ENCODE measurements around the gene MTCP1.
A peak's percentile ranks its signal among the peaks of the same experiment; 100 is the strongest.

Gene MTCP1

DNA sequence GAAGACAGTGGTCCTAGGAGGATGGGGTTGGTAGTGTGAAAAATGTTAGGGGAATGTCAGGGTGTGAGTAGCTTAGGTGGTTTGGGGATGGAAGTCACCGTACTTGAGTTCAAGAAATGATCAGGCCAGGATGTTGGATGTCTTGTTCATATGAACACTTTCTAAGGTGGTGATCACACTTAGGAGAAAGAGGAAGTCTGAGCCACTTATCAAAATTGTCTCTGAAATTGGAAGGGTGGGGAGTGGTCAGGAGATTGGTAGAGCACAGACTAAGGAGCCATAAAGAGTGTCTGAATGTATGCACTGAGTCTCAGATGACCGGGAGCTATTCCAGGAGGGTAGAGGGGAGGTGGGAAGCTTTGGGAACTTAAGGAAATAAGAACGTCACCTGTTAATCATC, 17.3 kb downstream of the MTCP1 start:
- no peak for DNase-seq

DNA sequence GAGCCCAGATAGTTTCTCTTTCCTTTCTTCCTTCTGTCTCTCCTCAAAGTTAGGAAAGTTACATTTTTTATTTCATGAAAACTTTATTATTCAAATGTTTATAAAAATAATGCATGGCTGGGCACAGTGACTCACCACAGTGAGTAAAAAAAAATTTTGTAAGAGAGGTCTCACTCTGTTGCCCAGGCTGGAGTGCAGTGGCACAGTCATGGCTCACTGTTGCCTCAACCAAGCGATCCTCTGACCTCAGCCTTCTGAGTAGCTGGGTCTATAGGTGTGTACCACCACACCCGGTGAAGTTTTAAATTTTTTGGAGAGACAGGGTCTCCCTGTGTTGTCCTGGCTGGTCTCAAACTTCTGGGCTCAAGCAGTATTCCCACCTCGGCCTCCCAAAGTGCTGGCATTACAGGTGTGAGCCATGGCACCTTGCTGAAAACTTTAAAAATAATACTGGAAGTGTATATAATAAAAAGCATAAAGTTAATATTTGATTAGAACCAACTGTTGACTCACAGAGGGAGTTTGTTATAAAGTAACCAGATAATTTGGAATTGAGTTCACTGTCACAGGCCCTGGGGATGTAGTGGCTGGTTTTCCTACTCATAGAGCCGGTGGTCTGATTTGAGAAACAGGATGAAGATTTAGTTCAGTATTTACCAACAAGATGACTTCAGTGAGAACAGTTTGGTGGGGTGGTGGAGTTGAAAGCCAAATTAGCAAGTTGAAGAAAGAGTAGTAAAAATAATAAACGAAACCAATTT, 18.0 kb downstream of the MTCP1 start:
- DNase-seq = no peak

DNA sequence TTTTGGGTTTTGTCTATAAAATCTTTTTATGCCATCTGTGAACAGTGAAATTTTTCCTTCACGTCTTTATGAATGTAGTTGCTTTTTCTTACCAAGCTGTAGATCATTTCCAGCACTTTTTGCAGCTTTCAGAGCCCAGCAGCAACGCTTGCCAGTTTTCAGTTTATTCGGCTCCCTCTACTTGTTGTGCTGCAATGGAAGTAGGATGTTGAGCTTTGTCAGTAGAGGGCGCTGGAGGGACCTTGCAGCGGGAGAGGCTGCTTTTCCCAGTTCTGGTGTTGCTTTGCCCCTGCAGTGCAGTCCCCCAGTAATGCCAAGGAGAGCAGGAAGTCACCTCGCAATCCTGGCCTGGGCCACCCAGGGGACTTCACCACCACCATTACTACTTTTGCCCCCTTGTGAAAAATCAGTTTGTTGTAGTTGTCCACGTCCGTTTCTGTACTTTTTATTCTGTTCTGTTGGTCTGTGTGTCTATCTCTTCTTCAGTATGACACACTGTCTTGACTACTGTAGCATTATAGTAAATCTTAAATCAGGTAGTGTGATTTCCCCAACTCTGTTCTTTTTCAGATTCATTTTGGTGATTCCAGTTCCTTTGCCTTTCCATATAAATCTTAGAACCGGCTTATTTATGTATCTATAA, 21.8 kb downstream of the MTCP1 start:
- peak in 9 of 14 donors; percentile 1 to 27 (median 14) for DNase-seq

DNA sequence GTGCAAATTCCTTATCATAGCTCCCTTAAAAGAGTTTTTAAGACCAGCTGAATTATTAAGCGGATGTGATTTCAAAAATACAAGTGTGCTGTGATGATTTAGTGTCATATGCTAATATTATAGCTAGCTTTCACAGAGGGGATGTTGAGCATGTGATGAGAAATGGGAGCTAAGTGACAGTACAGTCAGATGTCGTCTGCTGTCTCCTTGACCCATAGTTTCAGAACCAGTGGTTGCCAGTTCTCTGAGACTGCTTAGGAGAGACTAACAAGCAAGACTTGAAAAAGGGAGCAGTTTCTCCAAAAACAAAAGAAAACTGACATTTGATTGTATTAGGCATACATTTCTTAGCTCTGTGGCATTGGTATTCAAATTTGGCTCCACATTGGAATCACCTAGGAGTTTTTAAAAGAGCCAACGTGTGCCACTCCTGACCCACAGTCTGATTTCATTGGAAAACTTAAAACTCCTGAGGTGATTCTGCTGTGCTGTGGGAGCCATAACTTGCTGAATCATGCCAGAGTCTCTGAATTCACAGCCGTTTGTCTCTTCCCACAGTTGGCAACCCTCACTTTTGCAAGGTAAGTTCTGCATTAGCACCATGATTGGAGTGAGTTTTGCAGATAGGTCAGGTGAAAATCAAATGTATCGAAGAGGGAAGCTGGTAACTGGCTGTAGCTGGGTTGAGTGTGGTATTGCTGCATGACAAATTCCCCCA, 24.0 kb downstream of the MTCP1 start:
- no peak for DNase-seq

DNA sequence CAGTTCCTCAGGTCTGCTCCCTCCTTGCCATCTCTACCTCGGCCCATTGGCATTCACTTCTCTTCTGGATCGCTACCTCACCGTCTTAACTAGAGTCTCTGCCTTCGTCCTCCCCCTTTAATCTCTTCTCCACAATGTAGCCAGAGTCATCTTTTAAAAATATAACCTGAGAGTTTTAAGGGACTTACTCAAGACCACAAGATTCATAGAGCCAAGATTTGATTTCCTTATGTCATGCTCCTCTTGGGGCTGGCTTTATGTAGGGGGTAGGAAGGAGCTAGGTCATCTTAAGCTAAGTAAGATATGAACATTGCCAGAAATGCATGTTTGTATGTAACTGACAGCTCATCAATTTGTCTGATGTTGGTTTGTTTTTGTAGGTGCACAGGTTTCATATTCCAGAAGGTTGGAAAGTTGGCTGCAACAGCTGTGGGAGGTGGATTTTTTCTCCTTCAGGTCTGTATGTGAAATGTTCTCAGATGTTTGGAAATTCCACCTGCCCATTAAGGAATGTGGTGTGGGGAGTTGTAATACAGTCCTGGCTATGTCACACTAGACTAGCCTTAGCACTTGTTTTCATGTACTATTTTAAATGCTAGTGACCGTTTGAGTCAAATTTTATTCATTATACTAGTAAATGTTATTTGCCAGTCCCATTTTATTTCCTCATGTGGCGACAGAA, 24.7 kb downstream of the MTCP1 start:
- DNase-seq = no peak

DNA sequence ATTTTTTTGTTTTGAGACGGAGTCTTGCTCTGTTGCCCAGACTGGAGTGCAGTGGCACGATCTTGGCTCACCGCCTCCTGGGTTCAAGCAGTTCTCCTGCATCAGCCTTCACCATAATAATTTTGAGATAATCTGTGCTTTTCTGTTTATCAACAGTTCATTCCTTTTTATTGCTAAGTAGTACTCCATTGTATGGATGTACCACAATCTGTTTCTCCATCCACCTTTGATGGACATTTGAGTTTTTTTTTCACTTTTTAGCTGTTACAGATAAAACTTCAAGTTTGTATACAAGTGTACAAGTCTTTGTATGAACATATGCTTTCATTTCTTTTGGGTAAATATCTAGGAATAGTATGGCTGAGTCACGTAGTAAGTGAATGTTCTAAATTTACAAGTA, 35.2 kb downstream of the MTCP1 start:
- no peak for DNase-seq

DNA sequence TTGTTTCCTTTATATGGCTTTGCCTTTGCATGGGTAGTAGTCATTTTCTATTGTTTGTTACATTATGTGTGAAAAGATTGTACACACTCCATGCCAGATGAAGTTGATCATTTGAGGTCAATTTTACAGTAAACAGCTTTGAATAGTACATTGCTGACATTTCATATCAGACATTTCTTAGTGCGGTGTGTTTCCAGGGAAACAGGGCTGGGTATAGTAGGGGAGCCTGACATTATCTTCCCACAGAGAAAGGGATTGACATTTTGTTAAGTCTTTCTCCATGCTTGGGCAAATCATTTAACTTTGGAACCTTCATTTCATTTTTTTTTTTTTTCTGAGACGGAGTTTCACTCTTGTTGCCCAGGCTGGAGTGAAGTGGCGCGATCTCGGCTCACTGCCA, 39.3 kb downstream of the MTCP1 start:
- DNase-seq = no peak

DNA sequence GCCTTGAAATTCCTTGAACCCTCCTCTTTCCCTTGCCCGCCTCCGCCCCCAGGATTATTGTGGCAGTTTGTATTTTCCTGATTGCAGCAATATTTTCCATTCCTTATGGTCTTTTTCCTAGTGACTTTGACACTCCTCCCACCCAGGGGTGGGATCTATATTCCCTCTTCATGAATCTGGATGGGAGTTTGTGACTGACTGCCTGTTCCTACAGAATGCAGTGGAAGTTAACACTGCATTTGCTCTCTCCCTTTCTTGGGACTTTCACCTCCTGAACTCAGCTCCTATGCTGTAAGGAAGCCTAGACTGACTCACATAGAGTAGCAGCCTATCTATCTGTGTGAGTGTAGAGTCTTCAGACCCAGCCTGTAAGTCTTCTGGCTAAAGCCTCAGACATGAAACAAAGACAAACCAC, 42.1 kb downstream of the MTCP1 start:
- no peak for DNase-seq

DNA sequence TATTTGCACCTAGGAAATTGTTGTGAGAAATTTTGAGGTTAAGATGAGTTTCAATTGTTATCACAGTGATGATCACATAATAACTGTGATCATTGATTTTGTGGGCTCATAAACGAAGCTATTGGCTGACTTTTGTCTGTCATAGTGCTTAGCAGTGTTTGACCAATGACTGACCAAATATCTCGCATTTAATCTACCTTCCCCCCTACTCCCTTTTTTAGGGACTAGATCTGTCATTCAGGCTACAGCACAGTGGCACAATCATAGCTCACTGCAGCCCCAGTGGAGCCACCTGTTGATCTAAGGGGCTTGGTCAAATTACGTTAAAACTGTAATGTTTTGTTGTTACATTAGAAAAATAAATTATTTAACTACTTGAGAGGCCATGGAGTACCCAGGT, 42.8 kb downstream of the MTCP1 start:
- peak in 1 of 14 donors; percentile 4 for DNase-seq

DNA sequence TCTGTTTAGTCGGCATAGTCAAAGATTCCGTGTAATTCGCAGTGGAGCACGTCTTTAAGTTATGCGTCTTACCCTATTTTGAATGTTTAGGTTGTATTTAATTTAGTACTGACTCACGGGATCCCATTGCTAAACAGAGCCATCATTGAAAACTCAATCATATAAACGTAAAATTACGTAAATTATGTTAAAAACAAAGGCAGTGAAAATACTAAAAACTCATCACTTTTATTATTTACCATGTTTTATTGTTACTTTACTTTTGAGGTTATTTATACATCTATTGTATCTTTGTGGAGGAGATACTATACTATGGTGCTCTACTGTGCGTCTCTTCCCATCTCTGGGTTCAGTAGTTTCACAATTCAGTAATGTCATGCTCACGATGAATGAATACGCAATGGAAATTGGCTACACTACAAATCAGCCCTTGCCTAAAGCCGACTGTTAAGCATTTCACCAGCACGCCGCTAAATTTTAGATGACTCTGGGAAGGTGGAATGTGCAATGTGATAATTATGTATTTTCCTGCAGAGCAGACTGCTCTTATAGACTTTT, 43.3 kb downstream of the MTCP1 start:
- DNase-seq = peak in 1 of 14 donors; percentile 30

DNA sequence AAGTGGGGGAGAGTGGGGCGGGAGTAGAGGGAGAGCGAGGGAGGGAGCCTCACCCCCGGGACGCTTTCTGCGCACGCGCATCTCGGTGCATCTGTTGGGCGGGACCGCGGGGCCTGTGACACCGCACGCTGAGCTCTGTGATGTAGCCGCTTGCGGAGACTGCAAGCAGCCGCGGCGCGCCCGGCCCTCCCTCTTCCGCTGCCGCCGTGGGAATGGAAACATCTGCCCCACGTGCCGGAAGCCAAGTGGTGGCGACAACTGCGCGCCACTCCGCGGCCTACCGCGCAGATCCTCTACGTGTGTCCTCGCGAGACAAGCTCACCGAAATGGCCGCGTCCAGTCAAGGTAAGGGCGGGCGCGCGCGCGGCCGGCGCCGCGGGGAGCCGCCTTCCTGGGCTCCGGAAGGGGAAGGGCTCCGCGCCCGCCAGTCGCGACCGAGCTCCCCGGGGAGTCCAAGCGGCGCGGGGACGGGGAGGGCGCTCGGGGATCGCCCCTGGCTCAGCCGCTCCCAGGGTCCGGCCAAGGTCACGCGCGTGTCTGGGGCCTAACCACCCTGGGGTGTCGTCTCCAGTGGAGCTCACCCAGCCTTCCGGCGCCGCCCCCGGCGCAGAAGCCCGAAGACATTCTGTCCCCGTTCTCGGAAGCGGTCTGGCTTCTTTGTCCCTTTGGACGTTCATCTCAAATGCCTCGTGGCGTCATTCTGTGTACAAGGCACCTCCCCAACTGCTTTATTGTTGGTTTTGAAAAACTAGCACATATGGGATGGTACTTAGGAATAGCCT, 44.0 kb downstream of the MTCP1 start, which contains the start of gene FUNDC2:
FUNDC2 (plus strand) TSS at position 118 of the 782 bp plus-strand sequence; CDS start at position 213, 95 bp downstream.
- peak; percentile 22 to 92 (median 82) for DNase-seq

DNA sequence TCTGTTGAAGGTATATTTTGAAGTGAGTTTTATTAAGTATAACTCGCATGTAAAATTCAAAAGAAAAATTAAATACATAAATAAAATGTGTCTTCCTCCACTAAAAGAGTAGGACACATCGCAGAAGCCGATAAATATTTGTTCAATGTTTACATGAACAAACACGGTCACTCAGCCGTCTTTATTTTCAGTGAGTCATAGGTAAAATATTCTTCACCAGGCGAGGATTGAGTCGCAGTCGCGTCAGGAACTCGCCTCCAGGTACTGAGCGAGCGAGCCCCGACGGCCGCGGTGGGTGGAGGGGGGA, 44.6 kb downstream of the MTCP1 start:
- DNase-seq = no peak

DNA sequence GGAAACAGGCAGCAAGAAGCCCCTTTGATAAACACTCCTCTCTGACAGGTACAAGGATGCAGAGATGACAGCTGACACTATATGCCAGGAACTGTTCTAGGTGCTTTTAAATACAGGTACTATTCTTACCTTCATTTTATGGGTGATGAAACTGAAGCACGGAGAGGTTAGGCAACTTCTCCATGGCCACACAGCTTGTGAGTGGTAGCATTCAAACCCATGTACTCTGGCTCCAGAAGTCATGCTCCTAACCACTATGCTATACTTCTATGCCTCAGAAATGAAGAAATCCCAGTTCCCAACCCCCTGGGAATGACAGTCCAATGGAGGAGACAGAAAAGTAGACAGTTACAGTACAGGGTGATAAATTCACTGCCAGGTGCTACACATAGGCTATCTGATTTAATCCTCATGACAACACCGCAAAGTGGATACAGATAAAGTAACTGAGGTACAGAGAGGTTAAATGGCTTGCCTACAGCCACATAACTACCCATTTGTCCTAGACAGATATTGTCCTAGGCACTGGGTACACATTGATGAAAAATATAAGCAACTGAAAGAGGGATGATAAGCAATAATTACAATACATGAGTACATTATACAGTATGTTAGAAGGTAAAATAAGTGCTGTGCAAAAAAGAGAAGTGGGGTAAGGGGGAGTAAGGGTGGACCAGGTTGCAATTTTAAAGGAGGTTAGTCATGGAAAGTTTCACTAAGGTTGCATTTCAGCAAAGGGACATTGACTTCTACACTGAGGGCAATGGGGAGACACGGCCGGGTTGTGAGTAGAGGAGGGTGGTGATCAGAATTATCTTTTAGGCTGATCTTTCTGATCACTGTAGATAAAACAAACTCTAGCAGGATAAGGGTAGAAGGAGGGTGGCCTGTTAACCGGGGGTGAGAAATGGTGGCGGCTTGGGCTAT, 46.8 kb downstream of the MTCP1 start:
- DNase-seq = no peak

DNA sequence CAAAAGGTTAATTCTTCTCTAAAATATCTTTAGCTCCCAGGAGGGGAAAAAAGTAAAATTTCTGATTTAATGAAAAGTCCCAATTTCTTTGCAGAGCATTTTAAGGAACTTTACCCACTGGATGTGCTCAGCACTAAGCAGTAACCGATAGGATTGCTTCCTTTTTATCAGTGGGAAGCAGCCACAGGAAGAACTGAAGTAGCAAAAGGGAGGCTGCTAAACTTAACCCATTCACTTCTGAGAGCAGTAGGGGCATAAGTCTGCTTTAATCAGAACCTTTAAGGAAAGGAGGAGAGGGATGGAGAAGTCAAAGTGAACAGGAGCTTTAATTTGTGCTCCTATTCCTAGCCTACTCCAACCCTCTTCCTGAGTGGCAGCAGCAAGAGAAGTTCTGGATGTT, 48.4 kb downstream of the MTCP1 start, which contains the start of gene F8:
F8 (minus strand) TSS at position 139 of the 400 bp plus-strand sequence. CDS start 171 bp downstream, outside the sequence.
- DNase-seq = no peak

DNA sequence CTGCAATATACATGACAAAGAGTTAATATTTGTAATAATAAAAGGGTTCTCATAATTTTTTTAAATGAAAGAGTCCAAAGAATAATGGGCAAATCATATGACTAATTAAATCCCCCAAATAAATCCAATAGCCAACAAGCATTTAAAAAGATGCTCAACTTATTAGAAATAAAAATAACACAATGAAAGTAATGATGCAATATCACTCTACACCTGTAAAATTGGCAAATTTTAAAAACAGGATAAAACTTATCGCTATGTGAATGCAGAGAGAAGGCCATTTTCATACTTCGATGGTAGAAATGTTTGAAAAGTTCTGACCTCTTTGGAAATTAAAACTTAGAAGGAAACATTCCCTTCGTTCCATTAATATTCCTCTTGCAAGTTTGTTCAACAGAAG, 50.3 kb downstream of the MTCP1 start:
- DNase-seq = no peak

Data from C1 segment of cervical spinal cord (tissue), 14 donors.